Ascending aorta (tissue), 2 donors: Measurements from ENCODE around the gene PGBD4. TPM values are rescaled to one million over a fixed set of nuclear protein-coding genes. Genes with fewer than 3 reads are reported as not detected.

Source experiments
- DNase-seq, 2 donors: peaks; one replicate each; pipeline ENCODE4 v3.0.0-alpha.2; 2019; ENCODE audit warnings: low spot score in 2 of 2
- H3K27ac ChIP-seq, 2 donors: fragments of 200-600 bp; sonication (generic); one replicate each; pipeline ENCODE4 v1.5.1; 2016 to 2017; ENCODE audit warnings: mild to moderate bottlenecking in 1 of 2
- H3K27me3 ChIP-seq: fragments of 200-600 bp; sonication (generic); one replicate; pipeline ENCODE4 v1.5.1; 2017
- H3K36me3 ChIP-seq, 2 donors: fragments of 200-600 bp; sonication (generic); one replicate each; pipeline ENCODE4 v1.5.1; 2016
- H3K4me1 ChIP-seq, 2 donors: fragments of 200-600 bp; sonication (generic); one replicate each; pipeline ENCODE4 v1.5.1; 2016 to 2017; ENCODE audit warnings: mild to moderate bottlenecking in 1 of 2
- H3K4me3 ChIP-seq, 2 donors: fragments of 200-600 bp; sonication (generic); one replicate each; pipeline ENCODE4 v1.5.1; 2016 to 2017; ENCODE audit warnings: mild to moderate bottlenecking in 1 of 2
- H3K9me3 ChIP-seq, 2 donors: fragments of 200-600 bp; sonication (generic); one replicate each; pipeline ENCODE4 v1.5.1; 2016
- CTCF ChIP-seq, 3 experiments: fragments of 200-600 bp in 2 of 3; fragments of 450-650 bp in 1 of 3; sonication (generic) in 2 of 3; IDR thresholded peaks; one replicate each; pipeline ENCODE4 v1.5.1; 2016 to 2019; ENCODE audit warnings: antibody characterized with exemption in 3 of 3, mild to moderate bottlenecking in 1 of 3, moderate library complexity in 1 of 3
- intact Hi-C: fragments of 100-400 bp; cut with DNase I; formaldehyde crosslinking; loops from one replicate; pipeline ENCODE4 v1.15.1; 2023
- total RNA-seq: library from RNA; depleted of rRNA; stranded (reverse); fragments of >200 nt; gene quantifications from one replicate; pipeline ENCODE4 v1.1.0, GENCODE V29; 2016

Gene PGBD4
- total RNA-seq, 1 donor from 2014 or later, result 3.5 TPM

- Histone ChIP-seq H3K4me1 (no peaks in the 10 kb centered on the region), H3K27ac (no peak overlapping the region), H3K36me3 (peaks cover 0 to 5% of the 10 kb centered on the region in 2 donors)
Measured at GRCh38 chr15:34078900-34079299, 23.0 kb upstream of the PGBD4 start.

GRCh38 chr15:34079904-34080303 lies 22.0 kb upstream of the PGBD4 start:
- Histone ChIP-seq H3K36me3 (peaks cover 0 to 7% of the 10 kb centered on the region in 2 donors), H3K9me3 (no peaks in the 10 kb centered on the region), H3K4me1 (no peaks in the 10 kb centered on the region), H3K27ac (no peak overlapping the region), H3K27me3 (no peaks in the 10 kb centered on the region), H3K4me3 (no peak overlapping the region)
- TF ChIP-seq CTCF (IDR thresholded peaks at IDR 0.05), result no peak
- intact Hi-C loops, result no loop called here
- DNase-seq, result no peak

More at GRCh38 chr15:34078900-34079299, 23.0 kb upstream of the PGBD4 start:
- no peak for DNase-seq
- intact Hi-C loops, result no loop called here
- Histone ChIP-seq H3K27me3 (no peaks in the 10 kb centered on the region), H3K4me3 (no peak overlapping the region), H3K9me3 (no peaks in the 10 kb centered on the region)
- no peak for TF ChIP-seq CTCF (IDR thresholded peaks at IDR 0.05)

- TF ChIP-seq CTCF (IDR thresholded peaks at IDR 0.05), result no peak
- Histone ChIP-seq H3K4me3 (no peak overlapping the region), H3K27me3 (no peaks in the 10 kb centered on the region), H3K4me1 (no peaks in the 10 kb centered on the region), H3K9me3 (no peaks in the 10 kb centered on the region), H3K27ac (no peak overlapping the region), H3K36me3 (peaks cover 8 to 38% of the 10 kb centered on the region in 2 donors)
- DNase-seq, result no peak
- intact Hi-C loops, result no loop called here
Measured at GRCh38 chr15:34084086-34084485, 17.8 kb upstream of the PGBD4 start.

GRCh38 chr15:34085746-34086145 lies 16.1 kb upstream of the PGBD4 start:
- H3K27ac ChIP-seq, result no peak overlapping the region
- no peaks in the 10 kb centered on the region for H3K27me3 ChIP-seq
- H3K4me3 ChIP-seq, result no peak overlapping the region
- peaks cover 8 to 49% of the 10 kb centered on the region in 2 donors for H3K36me3 ChIP-seq
- no peak for DNase-seq
- intact Hi-C loops, result no loop called here
- H3K4me1 ChIP-seq, result no peaks in the 10 kb centered on the region
- TF ChIP-seq CTCF (IDR thresholded peaks at IDR 0.05), result no peak
- H3K9me3 ChIP-seq, result no peaks in the 10 kb centered on the region

- H3K27me3 ChIP-seq, result no peaks in the 10 kb centered on the region
- no peak for DNase-seq
- intact Hi-C loops, result loop anchor here (2.0 to 5.0 kb wide), 3 partner anchors 61 to 887 kb away; partner anchors contain the start of genes AVEN, NOP10, NUTM1 and ZNF770
- H3K36me3 ChIP-seq, result peaks cover 6 to 10% of the 10 kb centered on the region in 2 donors
- H3K4me3 ChIP-seq, result no peak overlapping the region
- no peak overlapping the region for H3K27ac ChIP-seq
- no peaks in the 10 kb centered on the region for H3K9me3 ChIP-seq
- H3K4me1 ChIP-seq, result peaks cover 0 to 3% of the 10 kb centered on the region in 2 donors
- TF ChIP-seq CTCF (IDR thresholded peaks at IDR 0.05), result no peak
Measured at GRCh38 chr15:34099914-34100313, 2.0 kb upstream of the PGBD4 start.
